ENCODE data around the gene VDR.
"Not testable (repeated sequence)": the region's sequence is repeated elsewhere in the genome, so short reads cannot be mapped to it uniquely, and the experiment has no call there.

VDR gene

DNA sequence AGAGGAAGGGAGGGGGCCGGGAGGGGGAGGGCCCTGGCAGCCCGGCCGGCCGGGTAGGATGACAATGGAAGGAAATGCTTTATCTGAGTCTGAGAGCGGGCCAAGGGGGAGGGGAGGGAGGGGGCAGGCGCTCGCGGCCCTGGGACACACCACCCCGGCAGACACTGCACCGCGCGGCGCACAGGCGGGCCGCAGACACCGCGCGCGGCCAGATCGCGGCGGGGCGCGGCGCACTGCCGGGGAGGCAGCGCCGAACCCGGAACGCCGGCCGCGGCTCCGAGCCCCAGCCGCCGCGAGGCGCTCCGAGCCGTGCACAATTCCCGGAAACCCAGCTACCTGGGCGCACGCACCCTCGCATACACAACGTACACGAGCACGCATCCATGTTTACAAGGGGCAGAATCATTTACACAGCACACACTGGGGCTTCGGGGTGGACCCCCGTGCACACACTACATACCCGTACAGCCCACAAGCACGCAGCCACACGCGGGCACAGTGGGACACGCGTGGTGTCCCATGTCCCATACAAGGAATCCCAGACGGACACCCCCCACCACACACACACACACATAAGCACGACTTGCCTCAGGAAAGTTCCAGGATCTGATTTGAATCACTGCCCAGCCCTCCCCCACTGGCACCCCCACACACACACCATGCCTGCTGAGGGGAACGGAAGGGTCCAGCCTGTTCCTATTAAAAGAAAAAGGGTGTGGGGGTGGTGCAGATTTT lies 84.7 kb downstream of the VDR start, which contains the start of gene HDAC7:
Gene HDAC7 (minus strand): TSS at position 8 of the 735 bp plus-strand sequence. CDS start 118 bp downstream, outside the sequence.
- peak; percentile 60 for DNase-seq (ENCODE audit: low read depth)
- peak within 1 kb of the TSS; percentile 79 for H3K4me3 ChIP-seq (ENCODE audit: low read depth, low read length)

DNA sequence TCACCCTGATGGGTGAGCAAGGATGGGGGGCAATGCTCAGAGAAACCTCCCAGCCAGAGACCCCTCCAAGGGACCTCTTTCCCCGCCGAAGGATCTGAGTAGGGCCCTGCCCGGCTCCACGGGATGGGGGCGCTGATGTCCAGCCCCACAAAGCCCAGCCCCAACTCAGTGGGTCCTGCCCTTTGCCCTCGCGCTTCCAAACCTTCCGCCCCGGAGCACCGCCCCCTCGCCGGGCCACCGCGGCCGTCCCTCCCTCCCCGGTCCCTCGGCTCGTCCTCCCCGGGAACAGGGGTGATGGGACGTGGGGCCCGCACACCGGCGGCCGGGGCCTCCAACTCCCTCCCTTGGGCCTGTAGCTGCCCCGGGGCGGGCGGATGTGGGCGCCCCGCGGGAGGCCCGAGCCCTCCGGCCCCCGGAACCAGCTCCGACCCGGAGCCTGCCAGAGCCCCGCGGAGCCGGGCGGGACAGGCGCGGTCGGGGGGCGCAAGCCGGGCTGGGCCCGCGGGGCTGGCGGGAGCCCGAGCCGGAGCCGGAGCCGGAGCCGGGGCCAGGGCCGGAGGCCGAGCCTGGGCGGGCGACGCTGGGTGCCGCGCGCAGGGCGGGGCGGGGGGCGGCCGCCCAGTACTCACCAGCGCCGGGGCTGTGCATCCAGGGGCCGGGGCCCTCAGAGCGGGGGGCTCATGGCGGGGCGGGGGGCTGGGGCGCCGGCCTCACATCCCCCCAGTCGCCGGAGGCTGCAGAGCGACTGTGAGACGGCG lies 85.5 kb downstream of the VDR start:
- DNase-seq (ENCODE audit: low read depth), result no peak
- peak overlapping the region; percentile 79 for H3K4me3 ChIP-seq (ENCODE audit: low read depth, low read length)

DNA sequence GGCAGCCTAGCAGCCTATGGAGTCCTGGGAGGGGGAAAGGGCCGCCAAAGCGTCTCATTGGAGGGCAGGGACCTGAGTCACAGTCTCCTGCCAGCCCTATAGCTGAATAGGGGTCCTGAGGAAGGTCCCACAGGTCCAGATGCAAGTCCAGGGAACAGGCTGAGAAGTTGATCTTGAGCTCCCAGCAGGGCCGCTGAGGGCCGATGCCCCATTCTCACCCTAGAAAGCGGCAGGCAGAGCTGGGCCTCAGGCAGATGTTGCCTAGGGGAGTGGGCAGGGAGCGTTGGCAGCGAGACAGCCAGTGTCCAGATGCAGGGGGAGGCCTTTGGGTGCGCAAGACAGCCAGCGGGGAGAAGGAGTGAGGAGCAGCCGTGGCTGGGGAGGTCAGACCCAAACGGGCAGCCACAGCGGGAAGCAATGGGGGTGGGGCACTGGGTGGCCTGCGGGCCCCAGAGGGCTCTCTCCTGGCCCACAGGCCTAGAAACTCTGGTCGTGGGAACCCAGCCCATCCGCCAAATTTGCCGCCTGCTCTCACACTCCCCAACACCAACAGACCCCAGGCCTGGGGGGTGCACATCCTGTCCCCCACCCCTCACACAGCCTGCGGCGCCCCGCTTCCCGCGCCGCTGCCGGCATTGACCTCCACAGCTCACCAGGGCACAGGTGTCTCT lies 86.2 kb downstream of the VDR start:
- DNase-seq (ENCODE audit: low read depth), result no peak
- H3K4me3 ChIP-seq (ENCODE audit: low read depth, low read length), result peak overlapping the region; percentile 79

DNA sequence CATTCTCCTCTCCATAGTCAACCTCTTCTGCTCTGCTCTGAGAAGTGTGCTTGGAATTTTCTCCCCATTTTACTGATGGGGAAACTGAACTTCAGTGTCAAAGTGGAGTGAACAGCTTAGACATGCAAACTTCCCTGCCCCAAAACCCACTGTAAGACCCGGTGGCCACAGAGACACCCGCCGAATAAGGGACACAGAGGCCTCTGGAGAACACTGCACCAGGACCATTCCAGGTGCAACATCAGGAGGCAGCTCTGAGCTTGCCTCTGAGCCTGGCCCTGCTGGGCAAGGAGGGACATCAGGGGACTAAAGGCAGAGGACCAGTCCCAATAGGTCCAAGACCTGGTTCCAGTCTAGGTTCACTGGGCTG lies 86.8 kb downstream of the VDR start:
- peak overlapping the region; percentile 79 for H3K4me3 ChIP-seq (ENCODE audit: low read depth, low read length)
- DNase-seq (ENCODE audit: low read depth), result no peak

DNA sequence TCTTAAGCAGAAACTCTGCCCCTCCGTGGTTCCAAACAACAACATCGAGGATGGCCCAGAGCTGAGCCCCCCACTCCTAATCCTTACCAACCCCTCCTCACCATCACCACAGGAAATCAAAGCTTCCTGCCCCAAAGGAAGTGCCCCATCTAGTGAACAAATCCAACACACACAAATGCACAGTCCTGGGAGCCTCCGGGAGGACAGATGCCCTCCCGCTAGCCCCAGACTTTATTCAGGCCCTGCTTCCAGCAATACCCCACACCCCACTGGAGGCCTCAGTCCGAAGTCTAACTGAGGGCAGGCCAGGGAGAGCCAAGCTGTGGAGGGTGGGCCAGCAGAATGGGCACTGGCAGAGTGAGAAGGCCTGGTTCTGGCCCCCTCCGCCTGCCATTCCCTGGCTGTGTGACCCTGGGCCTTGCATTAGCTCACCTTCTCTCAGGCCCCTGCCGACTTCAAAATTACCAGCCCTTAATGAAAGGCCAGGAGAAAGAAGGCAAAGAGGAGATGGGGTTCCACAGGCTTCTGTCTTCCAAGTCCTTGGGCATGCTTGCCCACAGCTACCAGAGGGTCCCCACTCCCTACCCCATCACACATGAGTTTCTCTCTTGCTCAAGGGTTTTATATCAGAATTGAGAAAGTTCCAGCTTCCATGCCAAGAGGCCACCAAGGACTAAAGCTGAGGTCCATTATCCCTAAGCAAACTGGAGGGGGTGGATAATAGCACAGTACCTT lies 87.4 kb downstream of the VDR start:
- peak overlapping the region; percentile 79 for H3K4me3 ChIP-seq (ENCODE audit: low read depth, low read length)
- no peak for DNase-seq (ENCODE audit: low read depth)

DNA sequence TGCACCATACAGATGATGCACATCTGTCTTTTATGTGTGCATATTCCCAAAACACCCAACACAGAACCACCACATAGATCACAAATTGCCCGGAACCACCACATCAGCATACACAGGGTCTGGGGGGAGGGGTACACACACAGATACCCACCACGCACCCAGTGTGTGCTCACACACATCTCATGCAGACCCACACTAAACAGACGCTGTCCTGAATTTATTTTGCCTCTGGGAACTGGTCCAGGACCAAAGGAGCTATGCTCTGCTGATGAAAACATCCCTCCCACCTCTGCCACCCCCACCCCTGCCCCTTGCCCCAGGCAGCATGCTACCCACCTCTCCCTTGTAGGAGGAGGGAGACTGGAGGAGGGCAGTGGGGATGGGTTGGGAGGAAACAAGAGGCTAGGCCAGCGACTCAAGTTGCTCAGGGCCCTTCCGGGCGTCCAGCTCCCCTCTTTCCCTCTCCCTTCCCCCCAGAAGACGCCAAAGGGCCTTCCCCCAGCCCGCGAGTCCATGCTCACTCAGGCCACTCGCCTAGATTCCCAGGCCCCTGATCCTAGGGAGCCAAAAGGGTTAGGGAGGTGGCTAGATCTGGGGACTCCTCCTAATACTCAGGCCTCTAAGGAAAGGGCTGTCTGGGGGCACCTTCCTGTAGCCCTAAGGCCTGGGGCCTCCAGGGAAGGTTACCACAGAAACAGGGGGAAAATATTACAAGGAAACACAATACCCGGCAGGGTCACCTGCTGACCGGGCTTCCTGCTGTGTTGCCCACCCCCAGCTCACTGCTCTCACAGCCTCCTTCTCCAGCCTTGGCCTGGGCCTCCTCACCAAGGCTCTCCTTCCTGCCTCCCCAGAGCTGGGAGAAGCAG lies 88.2 kb downstream of the VDR start:
- no peak for DNase-seq (ENCODE audit: low read depth)
- H3K4me3 ChIP-seq (ENCODE audit: low read depth, low read length), result peak overlapping the region; percentile 79

DNA sequence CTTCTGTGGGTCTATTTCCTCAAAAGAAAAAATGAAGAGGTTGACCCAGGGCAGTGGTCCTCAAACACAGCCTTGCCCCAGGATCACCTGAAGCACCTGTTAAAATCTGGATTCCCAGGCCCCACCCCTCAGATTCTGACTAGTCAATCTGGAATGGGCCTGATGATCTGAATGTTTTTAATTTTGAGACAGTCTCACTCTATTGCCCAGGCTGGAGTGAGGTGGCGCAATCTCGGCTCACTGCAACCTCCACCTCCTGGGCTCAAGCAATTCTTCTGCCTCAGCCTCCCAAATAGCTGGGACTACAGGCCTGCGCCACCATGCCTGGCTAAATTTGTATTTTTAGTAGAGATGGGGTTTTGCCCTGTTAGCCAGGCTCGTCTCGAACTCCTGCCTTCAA lies 89.3 kb downstream of the VDR start:
- not testable (repeated sequence) for DNase-seq (ENCODE audit: low read depth); H3K4me3 ChIP-seq (ENCODE audit: low read depth, low read length)

DNA sequence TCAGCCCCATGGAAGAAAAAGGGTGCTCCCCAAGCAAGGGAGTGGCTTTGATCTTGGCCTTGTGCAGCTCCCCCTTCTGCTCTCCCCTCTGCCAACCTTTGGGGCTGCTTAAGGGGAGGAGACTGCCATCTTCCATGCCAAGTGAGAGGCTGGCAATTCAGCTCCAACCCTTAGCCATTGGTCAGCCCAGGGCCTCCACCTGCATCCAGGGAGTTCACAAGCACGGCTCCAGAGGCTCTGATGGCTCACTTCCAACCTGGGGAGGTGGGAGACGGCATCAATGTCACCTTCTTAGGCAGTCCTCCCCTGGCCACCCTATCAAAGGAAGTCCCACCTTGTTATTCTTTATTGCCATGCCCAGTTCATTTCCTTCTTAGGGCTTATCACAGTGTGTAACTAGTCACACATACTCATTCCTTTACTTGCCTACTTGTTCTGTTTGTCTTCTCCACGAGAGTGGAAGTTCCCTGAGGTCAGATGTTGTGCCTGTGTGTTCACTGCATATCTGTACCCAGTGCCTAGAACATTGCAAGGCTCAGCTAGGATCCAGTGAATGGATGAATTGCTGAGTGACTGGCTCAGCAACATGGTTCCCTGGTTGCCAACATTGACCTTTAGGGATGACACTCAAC lies 90.1 kb downstream of the VDR start:
- no peak for DNase-seq (ENCODE audit: low read depth)
- H3K4me3 ChIP-seq (ENCODE audit: low read depth, low read length), result no peak overlapping the region

DNA sequence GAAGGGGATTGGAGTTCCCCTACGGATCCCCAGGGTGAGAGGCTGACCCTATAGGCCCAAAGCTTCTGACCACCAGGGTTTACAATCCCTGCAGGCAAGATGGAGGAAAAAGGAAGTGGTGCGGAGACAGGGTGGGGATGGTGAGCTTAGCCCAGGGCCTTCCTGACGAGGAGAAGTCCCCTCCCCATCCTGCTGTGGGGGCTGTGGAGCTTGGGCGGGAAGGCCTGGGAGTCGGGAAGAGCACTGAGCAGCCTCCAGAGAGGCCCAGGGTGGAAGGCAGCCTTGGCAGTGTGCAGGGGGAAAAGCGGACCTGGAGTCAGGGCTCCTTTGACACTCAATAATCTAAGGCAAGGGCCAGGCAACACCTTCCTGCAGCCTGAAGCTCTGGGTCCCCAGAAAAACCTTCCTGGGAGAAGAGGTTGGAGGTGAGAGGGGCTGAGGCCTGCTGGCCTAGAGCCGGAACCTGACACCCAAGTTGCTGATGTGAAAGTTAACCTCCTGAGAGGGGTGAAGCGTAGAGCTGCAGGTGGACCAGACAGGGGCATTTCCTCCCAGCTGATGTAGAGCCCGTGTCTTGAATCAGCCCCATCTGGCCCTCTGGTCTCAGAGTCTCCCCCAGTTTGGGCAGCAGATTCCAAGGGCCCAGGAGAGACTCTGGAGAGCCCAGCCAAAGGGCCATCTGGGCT lies 91.1 kb downstream of the VDR start:
- H3K4me3 ChIP-seq (ENCODE audit: low read depth, low read length), result peak overlapping the region; percentile 28

DNA sequence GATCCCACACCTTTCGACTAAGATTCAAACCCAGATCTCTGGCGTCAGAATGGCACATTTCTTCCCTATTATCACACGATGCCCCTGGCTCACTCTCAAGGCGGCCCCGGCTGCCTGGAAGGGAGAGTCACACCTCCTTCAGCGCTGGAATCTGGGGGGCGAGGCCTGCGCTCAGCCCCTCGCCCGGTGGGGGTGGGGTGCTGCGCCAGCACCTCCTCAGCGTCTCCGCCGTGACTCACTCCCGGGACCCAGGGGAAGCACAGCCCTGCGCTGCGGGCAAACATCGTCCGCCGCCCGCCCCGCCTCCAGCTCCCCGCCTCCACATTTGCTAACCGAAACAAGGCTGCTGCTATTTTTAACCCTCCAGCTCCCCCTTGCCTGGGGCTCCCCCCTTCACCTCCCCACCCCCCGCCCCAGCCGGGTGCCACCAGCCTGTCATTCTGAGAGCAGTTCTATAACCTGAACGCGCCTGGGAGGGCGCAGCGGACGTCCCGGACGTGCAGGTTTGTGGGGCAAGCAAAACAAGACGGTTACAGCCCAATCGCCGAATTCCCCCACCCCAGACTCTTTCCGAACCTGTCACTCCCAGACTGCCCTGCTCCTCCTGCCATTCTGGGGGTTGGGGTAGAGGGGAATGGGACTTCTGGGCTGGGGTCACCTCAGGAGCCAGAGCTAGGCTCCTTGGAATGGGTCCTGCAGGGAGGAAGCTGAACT lies 91.8 kb downstream of the VDR start:
- peak; percentile 79 for DNase-seq (ENCODE audit: low read depth)
- H3K4me3 ChIP-seq (ENCODE audit: low read depth, low read length), result peak overlapping the region; percentile 28

More for the DNA sequence above, 91.1 kb downstream of the VDR start:
- no peak for DNase-seq (ENCODE audit: low read depth)

DNA sequence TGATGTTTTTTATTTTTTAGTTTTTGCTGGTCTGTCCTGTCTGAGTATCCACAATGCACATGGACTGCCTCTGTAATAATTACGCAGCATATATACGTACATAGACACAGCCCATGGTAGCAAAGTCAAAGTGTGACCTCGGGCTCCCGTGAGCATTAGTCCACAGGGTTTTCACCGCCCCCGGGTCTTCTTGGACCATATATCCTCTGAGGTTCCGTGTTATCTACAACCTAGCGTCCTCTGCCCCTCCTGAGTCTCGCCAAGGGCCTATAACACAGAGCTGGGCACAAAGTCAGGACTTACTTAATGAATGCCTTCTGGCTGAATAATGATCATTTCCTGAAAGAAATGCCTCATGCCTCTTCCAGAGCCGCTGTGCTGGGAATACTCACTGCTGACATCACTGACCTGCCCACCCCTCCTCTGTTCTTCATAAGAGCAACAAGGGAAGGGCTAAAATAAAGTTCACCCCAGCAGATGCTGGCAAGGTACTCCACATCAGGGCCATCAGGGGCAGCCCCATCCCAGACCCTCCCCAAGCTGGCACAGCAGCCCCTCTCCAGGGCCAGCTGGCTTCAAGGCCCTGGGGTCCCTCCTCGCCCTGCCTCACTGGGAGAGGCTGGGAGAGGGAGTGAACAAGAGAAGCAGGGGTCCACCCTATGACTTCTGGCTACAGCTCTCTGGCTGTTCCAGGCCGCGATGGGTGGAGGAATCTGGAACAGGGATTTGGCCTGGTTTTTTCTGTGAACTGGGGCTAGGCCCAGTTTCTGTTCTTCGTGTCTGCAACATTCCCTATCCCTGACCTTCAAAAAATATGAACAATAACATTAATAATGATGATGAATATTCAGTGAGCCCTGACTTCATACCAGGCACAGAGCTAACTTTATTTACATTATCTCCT lies 93.0 kb downstream of the VDR start:
- peak; percentile 61 for DNase-seq (ENCODE audit: low read depth)
- no peak overlapping the region for H3K4me3 ChIP-seq (ENCODE audit: low read depth, low read length)

DNA sequence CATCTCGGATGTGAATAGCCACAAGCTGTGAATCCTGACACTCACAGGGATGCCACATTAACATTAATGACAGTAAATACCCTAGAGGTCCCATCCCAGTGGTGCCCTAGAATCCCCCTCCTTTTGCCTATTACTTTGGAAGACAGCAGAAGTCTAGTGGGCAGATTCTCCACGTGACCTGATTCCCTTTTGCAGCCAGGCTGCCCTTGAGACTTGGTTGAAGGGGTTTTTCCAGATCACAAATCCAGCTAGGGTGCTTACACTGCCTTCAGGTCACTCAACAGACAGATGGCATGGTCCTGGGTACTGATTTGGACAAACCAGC lies 93.8 kb downstream of the VDR start:
- no peak for DNase-seq (ENCODE audit: low read depth)
- no peak overlapping the region for H3K4me3 ChIP-seq (ENCODE audit: low read depth, low read length)

DNA sequence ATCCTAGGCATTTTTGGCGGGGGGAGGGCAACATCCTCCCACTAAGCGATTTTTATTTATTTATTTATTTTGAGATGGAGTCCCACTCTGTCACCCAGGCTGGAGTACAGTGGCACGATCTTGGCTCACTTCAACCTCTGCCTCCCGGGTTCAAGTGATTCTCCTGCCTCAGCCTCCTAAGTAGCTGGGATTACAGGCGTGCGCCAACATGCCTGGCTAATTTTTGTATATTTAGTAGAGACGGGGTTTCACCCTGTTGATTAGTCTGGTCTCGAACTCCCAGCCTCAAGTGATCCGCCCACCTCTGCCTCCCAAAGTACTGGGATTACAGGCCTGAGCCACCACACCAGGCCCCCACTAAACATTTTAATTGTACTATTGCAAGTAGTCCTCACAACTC lies 95.3 kb downstream of the VDR start:
- H3K4me3 ChIP-seq (ENCODE audit: low read depth, low read length); DNase-seq (ENCODE audit: low read depth): not testable (repeated sequence)

DNA sequence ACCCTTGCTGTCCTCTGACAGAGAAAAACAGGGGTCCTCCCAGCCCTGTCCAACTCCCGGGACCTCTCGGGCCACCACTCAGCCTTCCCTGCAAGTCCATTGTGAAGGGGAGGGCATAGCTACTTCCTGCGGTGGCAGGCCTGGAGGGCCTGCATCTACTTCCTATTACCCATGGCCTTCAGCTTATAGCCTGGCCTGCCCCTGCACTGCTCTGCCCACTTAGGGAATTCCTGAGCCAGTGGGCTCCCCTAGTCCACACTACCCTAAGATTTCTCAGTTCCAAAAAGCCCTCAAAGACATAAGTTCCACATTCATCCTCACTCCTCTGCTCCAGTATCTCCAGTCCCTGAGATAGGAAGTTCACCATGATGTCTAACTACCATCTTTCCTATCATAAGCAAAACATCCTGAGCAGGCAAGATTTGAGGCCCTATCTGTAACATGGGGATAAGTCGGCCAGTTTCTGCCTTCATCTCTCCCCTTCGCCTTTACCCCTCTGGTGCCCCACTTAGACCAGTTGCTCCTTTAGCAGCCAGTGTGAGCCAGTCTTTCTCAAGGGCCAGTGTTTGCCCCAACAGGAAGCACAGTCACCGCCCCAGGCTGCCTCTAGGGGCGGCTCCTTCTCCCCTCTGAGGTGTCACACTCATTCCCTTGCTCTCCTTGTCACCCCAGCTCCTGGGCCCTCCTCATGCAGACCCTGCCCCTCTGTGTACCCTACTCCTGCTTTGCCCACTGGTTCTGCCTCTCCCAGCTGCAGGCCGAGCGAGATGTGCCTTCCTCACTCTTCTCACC lies 96.0 kb downstream of the VDR start:
- no peak overlapping the region for H3K4me3 ChIP-seq (ENCODE audit: low read depth, low read length)
- no peak for DNase-seq (ENCODE audit: low read depth)

DNA sequence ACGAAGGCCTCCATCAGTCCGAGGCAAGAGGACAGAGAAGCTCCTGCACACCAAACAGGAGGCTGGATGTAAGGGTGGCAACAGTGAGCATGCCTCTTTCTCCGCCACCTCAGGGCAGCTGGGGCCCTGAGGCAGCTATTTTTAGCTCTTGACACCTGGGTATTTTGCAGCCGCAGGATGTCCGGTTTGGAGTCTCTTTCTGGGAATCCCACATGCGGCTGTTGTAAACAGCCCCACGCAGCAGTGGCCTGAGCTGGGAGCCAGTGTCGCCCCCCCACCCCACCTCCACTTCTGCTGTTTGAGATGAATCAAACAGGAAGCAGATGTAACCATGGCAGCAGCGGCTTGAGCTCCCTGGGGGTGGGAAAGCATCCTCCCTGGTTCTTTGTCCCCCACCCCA lies 96.7 kb downstream of the VDR start:
- H3K4me3 ChIP-seq (ENCODE audit: low read depth, low read length), result no peak overlapping the region
- no peak for DNase-seq (ENCODE audit: low read depth)

DNA sequence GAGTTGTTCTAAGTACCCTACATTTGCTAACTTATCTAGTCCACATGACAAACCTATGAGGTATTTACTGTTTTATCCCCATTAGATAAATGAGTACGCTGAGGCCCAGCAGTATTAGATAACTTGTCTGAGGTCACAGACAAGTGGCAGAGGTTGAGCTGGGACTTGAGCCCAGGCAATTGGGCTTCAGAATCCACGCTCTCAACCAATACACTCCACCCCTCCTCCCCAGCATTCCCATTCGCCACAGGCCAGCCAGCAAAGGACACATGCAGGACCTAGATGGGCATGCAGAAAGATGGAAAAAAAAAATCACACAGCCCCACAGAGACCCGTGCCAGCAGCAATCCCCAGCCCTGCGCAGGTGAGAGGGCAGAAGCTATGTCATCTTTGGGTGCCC lies 97.5 kb downstream of the VDR start:
- H3K4me3 ChIP-seq (ENCODE audit: low read depth, low read length), result no peak overlapping the region

More for the DNA sequence above, 97.5 kb downstream of the VDR start:
- no peak for DNase-seq (ENCODE audit: low read depth)
